HG03060 (cell line): ENCODE results near the gene GATA1.
A peak's percentile ranks its signal among the peaks of the same experiment; 100 is the strongest.

Experiments used
- ATAC-seq: cut with Tn5 transposase; IDR thresholded peaks from one replicate; pipeline ENCODE4 v1.9.1; 2021; ENCODE audit warnings: low read depth, moderate number of reproducible peaks; ENCODE audit not compliant: unreplicated experiment

Gene GATA1

DNA sequence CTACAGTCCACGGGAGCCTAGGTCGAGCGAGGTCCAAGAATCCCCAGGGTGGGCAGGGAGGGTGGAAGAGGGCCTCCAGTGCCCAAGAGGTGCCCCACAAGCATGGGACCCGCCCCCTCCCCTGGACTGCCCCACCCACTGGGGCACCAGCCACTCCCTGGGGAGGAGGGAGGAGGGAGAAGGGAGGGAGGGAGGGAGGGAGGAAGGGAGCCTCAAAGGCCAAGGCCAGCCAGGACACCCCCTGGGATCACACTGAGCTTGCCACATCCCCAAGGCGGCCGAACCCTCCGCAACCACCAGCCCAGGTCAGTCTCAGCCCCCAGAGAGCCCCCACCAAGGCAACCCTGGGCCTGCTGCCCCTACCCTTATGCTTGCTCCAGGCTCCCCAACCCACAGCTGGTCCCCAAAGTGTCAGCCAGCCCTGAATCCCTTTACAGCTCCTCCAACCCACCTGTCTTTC, at the start of gene GATA1:
TSS of gene GATA1 (plus strand) at position 250 of the 460 bp plus-strand sequence. CDS start 4,520 bp downstream, outside the sequence.
- ATAC-seq: no peak

DNA sequence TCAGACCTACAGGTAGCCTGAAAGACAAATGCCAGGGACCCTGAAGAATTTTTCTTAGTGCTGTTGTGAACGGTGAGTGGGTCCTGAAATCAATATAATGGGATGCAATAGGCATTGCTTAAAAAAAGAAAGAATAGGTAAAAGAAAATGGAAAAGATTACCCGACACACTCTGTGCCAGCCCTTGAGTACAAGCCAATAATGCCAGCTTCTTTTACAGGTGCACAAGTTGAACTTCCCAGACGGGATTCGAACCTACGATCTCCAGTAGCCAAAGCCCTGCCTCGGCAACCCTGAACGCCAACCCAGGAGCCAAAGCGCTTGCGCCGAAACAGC, 49.5 kb upstream of the GATA1 start:
- ATAC-seq: no peak

DNA sequence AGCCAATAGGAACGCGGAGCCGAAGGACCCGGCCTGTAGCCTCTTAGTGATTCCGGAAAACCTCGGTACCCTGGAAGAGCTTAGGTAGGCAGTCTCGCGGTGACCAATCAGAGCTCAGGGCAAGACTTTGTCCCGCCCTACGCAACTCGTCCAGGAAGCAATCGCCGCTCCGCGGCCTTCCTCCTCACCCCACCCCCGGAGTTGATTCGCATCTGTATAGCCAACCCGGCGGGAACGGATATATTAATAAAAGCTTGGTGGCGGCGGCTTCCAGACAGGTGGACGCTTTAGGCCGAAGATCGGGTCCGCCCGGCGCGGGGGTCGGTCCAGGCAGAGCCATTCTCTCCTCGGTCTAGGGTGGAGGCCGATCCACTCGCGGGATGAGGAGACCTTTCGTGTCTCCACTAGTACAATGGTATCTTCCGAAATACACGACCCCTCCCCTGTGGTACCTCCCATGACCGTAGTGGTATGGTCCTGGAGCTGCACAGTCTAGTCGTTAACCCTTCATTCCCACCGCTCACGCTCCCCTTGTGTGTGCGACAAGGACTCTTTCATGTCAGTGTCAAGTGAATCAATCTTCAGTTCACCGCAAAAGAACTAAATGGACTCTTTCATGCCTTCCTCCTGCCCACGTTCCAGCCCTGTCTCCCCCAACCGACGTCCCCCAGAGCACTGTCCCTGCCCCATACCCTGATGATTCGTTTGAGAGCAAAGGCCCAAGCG, 49.0 kb upstream of the GATA1 start:
- ATAC-seq: peak; percentile 98

DNA sequence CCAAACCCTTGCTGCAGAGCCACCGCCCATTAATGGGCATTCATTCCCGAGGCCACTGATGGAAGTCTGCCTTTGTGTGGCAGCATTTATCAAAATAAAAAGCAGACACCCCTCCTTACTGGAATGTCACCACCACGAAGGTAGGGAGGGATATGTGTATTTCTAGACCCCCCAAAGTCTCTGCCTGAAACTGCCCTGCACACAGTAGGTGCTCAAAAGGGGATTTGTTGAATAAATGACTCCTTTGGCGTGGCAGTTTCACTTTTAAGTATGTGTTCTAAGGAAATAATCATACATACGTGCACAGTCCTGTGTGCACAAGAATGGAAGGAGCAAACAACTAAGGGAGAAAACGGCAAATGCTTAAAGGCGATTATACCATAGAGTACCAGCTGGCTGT, 48.5 kb upstream of the GATA1 start:
- no peak for ATAC-seq

DNA sequence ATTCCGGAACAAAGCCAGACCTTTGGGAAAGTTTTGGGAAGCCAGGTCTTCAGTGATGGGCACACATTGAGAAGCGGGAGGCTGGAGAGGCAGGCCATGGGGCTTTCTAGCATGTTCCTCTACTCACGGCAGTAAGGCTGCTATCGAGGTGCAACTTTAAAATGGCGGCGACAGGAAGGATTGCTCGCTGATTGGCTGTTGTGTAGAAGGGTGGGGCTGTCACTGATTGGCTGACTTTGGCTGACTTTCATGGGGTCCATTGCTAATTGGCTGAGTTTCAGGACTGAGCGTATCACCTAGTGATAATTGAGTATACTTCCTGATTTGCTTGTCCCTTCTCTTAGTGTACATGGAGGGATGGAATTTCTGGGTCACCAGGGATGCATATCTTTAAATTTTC, 44.6 kb upstream of the GATA1 start:
- no peak for ATAC-seq

DNA sequence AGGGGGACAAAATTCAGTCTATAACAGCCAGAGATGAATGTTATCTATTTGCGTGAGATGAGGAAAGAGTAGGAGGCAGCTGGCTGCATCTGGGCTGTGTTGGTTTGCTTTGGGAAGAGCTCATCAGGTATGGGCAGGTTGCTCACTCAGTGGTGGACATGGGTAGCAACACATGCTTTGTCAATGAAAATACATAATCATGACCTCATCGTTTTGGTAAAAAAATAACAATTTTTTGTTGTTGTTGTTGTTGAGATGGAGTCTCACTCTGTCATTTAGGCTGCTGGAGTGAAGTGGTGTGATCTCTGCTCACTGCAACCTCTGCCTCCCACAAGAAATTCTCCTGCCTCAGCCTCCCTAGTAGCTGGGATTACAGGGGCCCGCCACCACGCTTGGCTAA, 41.2 kb upstream of the GATA1 start:
- no peak for ATAC-seq

DNA sequence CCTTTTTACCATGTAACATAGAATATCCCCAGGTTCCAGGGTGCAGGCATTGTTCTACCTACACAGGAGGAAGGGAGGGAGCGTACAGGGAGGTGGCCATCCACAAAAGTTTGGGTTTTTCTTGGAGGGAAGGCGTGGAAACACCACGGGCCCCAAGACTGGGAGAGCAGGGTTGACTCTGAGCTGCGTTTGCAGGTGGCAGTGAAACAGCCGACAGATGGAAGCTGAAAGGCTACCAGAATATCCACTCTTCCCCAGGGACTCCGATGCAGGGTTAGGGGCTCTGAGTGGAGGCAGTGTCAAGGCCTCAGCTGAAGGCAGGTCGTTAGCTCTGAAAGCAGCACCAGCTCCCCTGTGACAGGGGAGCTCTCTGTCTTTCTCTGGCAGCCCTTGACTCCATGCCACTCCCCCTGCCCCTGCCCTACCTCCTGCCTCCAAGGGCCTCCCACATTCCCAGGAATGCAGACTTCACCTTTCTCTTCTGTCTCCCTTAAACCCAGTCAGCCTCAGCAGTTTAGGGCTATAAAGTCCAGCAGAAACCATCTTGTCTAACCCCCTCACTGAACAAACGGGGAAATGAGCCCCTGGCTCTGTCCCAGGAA, 38.9 kb upstream of the GATA1 start:
- no peak for ATAC-seq

DNA sequence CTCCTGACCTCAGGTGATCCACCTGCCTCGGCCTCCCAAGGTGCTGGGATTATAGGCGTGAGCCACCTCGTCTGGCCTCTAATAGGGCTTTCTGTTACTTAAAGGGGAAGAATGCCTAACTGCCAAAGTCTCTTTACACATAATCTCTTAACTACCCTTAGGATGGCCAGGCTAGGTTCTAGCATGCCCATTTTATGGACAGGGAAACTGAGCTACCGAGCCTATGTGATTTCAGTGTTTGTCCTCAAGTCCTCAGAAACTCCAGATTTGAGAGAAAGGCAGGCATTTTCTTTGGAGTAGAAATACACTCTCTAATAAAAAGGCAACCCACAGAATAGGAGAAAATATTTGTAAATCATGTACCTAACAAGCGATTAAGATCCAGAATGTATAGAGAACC, 37.2 kb upstream of the GATA1 start:
- no peak for ATAC-seq

DNA sequence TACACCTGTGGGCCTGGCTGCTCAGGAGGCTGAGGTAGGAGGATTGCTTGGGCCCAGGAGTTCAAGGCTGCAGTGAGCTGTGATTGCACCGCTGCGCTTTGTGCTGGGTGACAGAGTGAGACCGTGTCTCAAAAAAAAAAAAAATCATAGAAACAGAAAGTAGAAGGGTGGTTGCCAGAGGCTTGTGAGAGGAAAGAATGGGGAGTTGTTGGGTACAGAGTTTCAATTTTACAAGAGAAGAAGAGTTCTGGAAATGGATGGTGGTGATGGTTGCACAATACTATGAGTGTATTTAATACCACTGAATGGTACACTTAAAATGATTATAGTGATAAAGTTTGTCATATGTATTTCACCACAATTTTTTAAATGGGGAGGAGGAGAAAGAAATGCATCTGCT, 35.0 kb upstream of the GATA1 start:
- ATAC-seq: no peak

DNA sequence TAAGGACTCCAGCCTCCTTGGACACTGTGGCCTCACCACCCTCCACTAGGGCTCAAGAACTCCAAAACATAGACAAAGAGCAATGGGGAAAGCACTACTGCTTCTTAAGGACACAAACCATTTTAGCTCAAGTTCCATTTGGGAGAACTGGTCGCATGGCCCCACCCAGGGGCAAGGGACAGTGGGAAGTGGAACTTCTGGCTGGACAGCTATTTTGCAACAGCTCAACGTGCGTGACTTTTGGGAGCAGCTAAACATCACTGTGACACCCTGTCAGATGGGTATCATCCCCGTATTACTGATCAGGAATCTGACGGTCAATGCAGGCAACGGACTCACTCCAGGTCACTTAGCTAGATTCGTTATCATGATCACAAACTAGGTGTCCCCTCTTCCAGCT, 33.9 kb upstream of the GATA1 start:
- no peak for ATAC-seq

DNA sequence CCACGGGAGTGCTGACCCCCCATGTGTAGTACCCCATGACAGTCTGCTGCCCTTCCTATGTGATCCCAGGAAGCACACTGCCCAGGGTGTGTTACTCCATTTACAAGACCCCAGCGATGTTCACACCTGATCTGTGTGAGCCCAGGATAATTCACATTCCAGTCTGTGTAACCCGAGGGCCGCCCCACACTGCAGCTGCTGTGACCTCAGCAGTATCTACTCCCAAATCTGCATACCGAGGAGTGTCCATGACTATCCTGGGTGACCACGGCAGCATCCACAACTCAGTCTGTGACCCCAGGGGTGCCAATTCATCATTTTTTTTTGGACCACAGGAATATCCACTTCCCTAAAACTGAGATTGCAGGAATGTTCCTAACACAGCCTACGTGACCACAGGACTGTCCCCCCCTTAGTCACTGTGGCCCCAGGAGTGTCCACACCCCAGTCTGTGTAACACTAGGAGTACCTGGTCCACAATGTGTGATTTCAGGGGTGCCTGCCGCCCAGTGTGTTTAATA, 32.6 kb upstream of the GATA1 start:
- no peak for ATAC-seq

DNA sequence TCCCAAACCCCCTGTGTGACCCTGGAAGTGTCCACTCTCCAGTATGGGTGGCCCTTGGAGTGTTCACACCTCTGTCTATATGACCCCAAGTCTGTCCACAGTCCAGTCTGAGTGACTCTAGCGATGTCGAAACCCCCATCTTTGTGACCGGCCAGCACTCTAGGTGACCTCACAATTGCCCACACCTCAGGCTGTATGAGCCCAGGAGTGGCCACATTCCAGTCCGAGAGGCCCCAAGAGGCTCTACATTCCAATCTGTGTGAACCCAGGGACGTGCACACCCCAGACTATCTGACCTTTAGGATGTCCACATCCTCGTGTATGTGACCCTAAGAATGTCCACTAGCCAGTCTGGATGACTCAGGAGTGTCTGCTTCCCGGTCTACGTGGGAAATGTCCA, 32.2 kb upstream of the GATA1 start:
- ATAC-seq: no peak

DNA sequence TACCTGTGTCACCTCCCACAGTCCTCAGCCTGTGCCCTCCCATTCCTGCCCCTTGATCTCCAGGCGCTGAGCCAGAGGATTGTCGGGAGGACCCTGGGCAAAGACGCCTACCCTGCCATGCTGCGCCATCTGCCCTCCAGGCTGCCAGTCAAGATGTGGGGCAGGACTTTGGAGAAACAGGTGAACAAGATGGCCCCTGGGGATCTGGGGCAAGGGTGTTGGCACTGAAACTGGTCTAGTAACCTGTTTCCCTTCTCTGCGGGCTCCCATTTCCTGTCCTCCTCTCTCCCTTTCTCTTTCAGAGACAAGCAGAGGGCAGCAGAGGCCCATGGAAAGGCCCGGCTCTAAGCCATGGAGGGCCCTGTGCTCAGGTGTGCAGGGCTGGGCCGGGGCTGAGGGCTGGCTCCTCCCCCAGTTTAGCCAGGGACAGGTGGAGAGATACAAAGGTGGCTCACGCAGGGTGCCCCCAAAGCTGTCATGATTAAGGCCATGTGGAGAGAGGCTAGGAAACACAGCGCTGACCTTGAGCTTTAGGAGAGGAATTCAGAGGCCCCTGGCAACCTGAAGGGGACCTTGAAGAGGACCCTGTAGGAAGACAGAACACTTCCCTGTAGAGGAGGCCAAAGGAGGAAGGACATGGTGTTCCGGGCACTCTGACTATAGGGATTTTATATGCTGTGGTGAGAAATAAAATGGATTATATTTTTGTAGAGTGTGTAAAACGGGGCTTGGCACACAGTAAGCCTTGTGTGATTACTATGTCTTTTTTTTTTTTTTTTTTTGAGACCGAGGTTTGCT, 24.5 kb upstream of the GATA1 start, which contains the start of gene GLOD5:
TSS of gene GLOD5 (plus strand) at position 74 of the 798 bp plus-strand sequence. CDS start at position 118, 44 bp downstream.
- no peak for ATAC-seq

DNA sequence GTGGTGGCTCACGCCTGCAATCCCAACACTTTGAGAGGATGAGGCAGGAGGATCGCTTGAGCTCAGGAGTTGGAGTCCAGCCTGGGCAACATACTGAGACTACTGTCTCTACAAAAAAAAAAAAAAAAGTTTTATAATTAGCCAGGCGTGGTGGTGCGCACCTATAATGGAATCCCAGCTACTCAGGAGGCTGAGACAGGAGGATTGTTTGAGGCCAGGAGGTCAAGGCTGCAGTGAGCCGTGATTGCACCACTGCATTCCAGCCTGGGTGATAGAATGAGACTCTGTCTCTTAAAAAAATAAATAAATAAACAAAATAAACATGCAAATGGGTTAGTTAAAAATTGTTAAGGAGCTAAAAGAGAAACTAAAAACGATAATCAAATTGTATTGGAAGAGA, 17.2 kb upstream of the GATA1 start:
- no peak for ATAC-seq

DNA sequence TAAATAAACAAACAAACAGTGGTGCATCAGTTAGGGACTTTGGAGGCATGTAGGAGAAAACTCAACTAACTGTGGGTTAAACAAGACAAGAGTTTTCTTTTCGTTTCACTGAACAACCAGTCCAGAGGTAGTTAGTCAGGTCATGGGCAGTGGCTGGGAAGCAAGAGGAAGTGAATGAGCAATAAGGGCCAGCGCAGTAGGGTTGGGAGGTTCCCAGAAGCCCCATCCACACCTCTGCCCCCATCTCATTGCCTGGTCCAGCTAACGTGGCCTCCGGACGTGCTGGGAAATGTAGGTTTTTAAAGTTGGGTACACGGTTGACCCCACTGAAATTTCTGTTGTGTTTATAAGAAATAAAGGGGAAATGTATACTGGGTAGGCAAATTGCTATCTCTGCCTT, 16.1 kb upstream of the GATA1 start:
- no peak for ATAC-seq

DNA sequence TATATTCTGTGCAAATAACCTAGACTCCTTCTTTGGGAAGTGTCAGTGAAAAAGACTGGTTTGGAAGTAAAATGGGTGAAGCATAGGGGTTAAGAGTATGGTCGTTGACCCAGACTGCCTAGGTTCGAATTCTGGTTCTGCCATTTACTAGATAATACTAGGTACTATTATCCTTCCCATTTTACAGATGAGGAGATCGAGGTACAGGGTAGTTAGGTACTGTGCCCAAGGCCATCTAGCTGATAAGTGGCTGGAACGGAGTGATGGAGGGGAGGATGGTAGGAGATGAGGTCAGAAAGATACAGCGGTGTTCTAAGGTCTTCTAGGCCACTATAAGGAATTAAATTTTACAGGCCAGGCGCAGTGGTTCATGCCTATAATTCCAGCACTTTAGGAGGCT, 13.8 kb upstream of the GATA1 start:
- ATAC-seq: no peak

DNA sequence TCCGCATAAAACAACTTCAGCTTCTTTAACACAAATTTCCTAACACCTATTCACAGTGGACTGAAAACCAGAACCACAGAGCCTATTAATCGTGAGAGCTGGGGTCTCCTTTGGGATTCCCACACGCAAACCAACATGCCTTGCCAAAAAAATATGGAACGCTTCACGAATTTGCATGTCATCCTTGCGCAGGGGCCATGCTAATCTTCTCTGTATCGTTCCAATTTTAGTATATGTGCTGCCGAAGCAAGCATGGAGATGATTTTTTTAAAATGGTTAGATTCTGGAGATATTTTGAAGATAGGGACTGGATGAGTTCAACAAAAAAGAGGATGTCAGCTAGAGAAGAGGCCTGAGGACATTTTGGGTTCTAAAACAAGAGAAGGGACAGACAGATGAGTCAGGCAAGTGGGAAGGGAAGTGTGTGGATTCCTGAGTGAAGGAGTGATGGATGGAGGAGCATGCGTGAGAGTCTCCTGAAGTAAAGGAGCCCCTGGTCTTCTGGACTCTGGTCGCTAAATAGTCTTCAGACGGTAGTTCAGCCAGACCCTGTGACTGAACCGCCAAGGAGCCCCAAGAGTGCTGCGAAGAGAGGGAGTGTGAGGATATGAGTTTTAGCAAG, 9.5 kb upstream of the GATA1 start:
- no peak for ATAC-seq

DNA sequence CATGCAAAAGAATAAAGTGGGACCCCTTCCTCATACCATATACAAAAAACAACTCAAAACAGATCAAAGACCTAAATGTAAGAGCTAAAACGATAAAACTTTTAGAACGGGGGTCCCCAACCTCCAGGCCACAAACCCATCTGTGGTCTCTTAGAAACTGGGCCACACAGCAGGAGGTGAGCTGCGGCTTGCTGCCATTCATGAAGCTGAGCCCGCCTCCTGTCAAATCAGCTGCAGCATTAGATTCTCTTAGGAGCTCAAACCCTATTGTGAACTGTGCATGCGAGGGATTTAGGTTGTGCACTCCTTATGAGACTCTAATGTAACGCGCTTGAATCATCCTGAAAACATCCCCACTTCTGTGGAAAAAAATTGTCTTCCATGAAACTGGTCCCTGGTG, 7.0 kb upstream of the GATA1 start:
- no peak for ATAC-seq

DNA sequence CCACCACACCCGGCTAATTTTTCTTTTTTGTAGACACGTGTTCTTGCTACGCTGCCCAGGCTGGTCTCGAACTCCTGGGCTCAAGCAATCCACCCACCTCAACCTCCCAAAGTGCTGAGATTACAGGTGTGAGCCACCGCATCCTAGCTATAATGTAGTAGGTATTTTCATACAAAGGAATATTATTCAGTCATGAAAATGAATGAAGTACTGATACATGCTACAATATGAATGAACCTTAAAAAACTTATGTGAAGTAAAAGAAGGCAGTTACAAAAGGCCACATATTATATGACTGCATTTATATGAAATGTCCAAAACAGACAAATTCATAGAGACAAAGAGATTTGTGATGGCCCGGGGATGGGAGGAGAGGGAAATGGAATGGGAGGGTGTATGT, 4.7 kb upstream of the GATA1 start:
- no peak for ATAC-seq

DNA sequence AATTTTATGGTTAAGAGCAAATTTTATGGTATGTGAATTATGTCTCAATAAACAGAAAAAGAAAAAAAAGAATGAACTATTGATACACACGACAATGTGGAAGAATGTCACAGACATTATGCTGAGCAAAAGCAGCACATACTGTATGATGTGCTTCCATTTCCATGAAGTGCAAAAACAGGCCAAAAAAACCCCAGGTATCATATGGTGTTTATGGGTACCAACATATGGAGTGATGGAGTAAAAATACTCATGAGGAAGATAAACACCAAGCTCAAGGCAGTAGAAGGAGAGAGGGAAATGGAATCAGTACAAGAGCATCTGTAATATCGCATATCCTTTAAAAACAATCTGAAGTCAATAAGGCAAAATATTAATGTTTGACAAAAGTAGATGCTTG, 4.2 kb upstream of the GATA1 start:
- no peak for ATAC-seq

DNA sequence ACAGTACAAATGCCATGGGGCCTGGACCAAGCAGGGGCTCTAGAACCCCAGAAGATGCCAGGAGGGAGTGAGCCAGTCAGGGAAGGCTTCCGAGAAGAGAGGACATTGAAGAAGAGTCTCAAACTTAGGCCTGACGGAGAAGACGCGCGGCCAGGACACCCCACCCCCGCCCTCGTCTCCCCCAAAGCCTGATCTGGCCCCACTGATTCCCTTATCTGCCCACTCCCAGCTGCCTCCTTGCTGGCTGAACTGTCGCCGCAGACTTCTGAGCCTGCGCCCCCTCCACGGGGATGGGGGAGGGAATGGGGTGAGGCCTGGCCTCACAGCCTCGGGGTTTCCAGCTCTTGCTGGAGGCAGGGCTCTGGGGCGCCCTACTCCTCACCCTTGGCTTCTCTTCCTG, 3.6 kb upstream of the GATA1 start:
- ATAC-seq: no peak
